BLaER1 (cell line): ENCODE measurements around the gene TSEN15.
"Not testable (repeated sequence)": the region's sequence is repeated elsewhere in the genome, so short reads cannot be mapped to it uniquely, and the experiment has no call there.

Experiments
- H3K27ac ChIP-seq: shearing (Covaris generic); formaldehyde crosslinking; 2 replicates; pipeline ENCODE4 v1.8.1; 2022
- H3K27me3 ChIP-seq: shearing (Covaris generic); formaldehyde crosslinking; 2 replicates; pipeline ENCODE4 v1.8.1; 2022
- H3K36me3 ChIP-seq: shearing (Covaris generic); formaldehyde crosslinking; 2 replicates; pipeline ENCODE4 v1.8.1; 2022
- H3K4me1 ChIP-seq: shearing (Covaris generic); formaldehyde crosslinking; 2 replicates; pipeline ENCODE4 v1.8.1; 2022
- H3K4me2 ChIP-seq: shearing (Covaris generic); formaldehyde crosslinking; 2 replicates; pipeline ENCODE4 v1.8.1; 2022
- H3K4me3 ChIP-seq: shearing (Covaris generic); formaldehyde crosslinking; 2 replicates; pipeline ENCODE4 v1.8.1; 2022
- H3K9ac ChIP-seq: shearing (Covaris generic); formaldehyde crosslinking; 2 replicates; pipeline ENCODE4 v1.8.1; 2022
- H3K9me3 ChIP-seq: shearing (Covaris generic); formaldehyde crosslinking; 2 replicates; pipeline ENCODE4 v1.8.1; 2022
- H4K20me1 ChIP-seq: shearing (Covaris generic); formaldehyde crosslinking; 2 replicates; pipeline ENCODE4 v1.8.1; 2022
- Cebpa-rat ChIP-seq: shearing (Covaris generic); IDR thresholded peaks from 2 replicates; pipeline ENCODE4 v1.8.1; 2022

The TSEN15 gene

DNA sequence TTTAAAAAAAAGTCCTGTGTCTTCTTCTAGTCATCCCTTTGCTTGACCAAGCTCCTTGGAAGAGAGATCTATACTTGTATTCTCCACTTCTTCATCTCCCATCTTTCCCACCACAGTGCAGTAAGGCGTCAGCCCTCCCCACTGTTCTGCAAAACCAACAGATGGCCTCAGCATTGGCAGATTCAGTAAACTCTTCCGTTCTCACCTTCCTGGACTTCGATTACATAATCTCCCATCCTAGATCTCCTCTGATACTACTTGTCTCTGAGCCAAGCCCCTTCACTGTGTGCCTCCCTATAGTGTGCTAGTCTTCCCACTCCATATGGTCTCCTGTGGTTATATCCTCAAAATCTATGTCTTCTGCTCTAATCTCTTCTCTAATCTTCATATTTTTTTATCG lies 12.4 kb upstream of the TSEN15 start:
- Histone ChIP-seq H3K4me2 (no peak overlapping the region), H4K20me1 (peaks cover 20% of the 10 kb centered on the region), H3K9ac (no peak overlapping the region), H3K4me1 (peaks cover 17% of the 10 kb centered on the region), H3K36me3 (no peaks in the 10 kb centered on the region), H3K27me3 (peaks cover 52% of the 10 kb centered on the region), H3K9me3 (no peaks in the 10 kb centered on the region), H3K4me3 (no peak overlapping the region), H3K27ac (no peak overlapping the region)
- no peak for TF ChIP-seq Cebpa-rat

DNA sequence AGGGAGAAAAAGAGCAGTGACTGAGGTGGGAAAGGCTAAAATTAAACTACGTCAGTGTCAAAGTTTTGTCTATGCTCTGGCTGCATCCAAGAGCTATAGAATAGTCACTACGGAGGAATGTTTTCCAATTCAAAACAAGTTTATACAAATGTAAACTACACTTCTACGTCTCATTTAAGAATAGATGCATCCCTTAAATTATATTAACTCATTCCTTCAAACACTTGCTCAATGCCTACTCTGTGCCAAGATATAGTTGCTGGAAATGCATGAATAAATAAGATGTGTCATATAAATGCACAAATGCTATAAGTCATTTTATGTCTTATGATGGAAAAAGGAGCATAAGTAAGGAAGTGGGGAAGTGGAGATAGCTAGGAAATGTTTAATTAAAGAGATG lies 9.8 kb upstream of the TSEN15 start:
- no peak overlapping the region for H3K4me2 ChIP-seq
- H3K4me1 ChIP-seq, result peaks cover 10% of the 10 kb centered on the region
- no peak for TF ChIP-seq Cebpa-rat

DNA sequence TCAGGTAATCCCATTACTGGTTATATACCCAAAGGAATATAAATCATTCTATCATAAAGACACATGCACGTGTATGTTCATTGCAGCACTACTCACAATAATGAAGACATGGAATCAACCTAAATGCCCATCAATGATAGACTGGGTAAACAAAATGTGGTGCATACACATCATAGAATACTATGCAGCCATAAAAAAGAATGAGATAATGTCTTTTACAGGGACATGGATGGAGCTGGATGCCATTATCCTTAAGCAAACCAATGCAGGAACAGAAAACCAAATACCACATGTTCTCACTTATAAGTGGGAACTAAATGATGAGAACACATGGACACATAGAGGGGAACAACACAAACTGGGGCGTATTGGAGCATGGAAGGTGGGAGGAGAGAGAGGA lies 8.2 kb upstream of the TSEN15 start:
- H3K4me3 ChIP-seq, H4K20me1 ChIP-seq, H3K4me2 ChIP-seq, H3K36me3 ChIP-seq, H3K9me3 ChIP-seq, H3K4me1 ChIP-seq, H3K9ac ChIP-seq, H3K27ac ChIP-seq: not testable (repeated sequence)
- peaks cover 11% of the 10 kb centered on the region for H3K27me3 ChIP-seq

More for the DNA sequence above, 9.8 kb upstream of the TSEN15 start:
- Histone ChIP-seq H3K27me3 (peaks cover 27% of the 10 kb centered on the region), H3K9me3 (no peaks in the 10 kb centered on the region), H3K36me3 (no peaks in the 10 kb centered on the region), H3K27ac (no peak overlapping the region), H3K9ac (no peak overlapping the region), H3K4me3 (no peak overlapping the region), H4K20me1 (peaks cover 8% of the 10 kb centered on the region)

DNA sequence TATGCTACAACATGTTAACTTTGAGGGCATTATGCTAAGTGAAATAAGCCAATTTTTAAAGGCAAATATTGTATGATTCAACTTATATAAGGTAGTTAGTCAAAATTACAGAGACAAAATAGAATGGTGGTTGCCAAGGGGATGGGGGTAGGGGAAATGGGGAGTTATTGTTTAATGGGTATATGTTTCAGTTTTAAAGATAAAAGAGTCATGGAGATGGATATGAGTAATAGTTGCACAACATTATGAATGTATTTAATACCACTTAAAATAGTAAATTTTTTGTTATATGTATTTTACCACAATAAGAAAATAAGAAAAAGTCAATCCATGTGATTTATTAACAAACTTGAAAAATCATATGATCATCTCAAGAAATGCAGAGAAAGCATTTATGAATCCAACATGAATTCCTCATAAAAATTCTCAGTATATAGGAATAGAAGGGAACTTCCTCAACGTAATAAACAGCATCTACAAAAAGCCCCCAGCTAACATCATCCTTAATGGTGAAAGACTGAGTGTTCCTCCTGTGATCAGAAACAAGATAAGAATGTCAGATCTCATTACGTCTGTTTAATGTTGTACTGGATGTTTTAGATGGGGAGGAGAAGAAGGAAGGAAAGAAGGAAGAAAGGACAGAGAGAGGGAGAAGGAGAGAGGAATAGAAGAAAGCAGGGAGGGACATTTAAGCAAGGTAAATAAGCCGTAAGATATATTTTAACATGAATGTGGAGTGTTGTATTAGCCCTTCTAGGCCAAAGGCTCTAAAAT lies 6.7 kb upstream of the TSEN15 start:
- Histone ChIP-seq H3K27me3 (no peaks in the 10 kb centered on the region), H4K20me1 (no peaks in the 10 kb centered on the region), H3K36me3 (no peaks in the 10 kb centered on the region), H3K27ac (no peak overlapping the region), H3K9me3 (no peaks in the 10 kb centered on the region), H3K9ac (no peak overlapping the region), H3K4me3 (no peak overlapping the region), H3K4me1 (no peaks in the 10 kb centered on the region), H3K4me2 (no peak overlapping the region)
- no peak for TF ChIP-seq Cebpa-rat

DNA sequence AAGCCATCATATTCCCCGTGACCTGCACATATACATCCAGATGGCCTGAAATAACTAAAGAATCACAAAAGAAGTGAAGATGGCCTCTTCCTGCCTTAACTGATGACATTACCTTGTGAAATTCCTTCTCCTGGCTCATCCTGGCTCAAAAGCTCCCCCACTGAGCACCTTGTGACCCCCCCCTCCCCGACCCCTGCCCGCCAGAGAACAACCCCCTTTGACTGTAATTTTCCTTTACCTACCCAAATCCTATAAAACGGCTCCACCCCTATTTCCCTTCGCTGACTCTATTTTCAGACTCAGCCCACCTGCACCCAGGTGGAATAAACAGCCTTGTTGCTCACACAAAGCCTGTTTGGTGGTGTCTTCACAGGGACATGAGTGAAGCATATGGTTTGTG lies 4.0 kb upstream of the TSEN15 start:
- not testable (repeated sequence) for H3K4me2 ChIP-seq, H3K4me1 ChIP-seq, H3K36me3 ChIP-seq

DNA sequence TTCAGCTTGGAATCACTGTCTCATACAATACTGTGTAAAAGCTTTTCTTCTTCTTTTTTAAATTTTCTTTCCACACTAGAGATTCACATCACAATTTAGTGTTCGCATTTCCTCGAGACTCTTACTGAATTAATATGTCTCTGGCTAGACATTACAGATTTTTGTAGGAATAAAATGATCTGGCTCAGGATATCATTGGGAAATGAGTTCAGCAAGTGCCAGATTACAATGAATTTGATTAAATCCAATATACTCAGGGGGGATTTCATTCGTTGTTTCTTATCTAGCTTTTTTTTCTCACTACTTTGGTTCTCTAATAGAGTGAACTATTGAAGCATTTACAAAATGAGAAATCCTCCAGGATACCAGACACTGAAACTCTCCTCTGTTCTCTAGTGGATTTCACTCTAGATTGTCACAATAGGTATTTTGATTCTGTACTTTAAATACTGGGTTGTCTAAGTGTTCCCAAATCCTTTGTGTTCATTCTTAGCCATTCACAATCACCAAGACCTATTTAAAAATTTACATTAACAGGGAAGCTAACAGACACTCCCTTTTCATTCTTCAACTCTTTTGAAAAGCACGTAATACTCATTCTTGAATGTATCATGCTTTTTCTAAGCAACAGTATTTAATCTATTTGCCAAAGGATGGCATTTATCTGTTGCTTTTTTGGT lies 2.8 kb upstream of the TSEN15 start:
- no peaks in the 10 kb centered on the region for H3K36me3 ChIP-seq
- no peak for TF ChIP-seq Cebpa-rat
- no peak overlapping the region for H3K9ac ChIP-seq
- no peak overlapping the region for H3K4me3 ChIP-seq
- no peaks in the 10 kb centered on the region for H4K20me1 ChIP-seq
- peaks cover 21% of the 10 kb centered on the region for H3K4me1 ChIP-seq
- no peak overlapping the region for H3K4me2 ChIP-seq
- H3K27ac ChIP-seq, result no peak overlapping the region
- H3K9me3 ChIP-seq, result no peaks in the 10 kb centered on the region
- no peaks in the 10 kb centered on the region for H3K27me3 ChIP-seq

More for the DNA sequence above, 4.0 kb upstream of the TSEN15 start:
- not testable (repeated sequence) for H4K20me1 ChIP-seq, H3K27me3 ChIP-seq, H3K27ac ChIP-seq, H3K9me3 ChIP-seq, H3K9ac ChIP-seq, H3K4me3 ChIP-seq

DNA sequence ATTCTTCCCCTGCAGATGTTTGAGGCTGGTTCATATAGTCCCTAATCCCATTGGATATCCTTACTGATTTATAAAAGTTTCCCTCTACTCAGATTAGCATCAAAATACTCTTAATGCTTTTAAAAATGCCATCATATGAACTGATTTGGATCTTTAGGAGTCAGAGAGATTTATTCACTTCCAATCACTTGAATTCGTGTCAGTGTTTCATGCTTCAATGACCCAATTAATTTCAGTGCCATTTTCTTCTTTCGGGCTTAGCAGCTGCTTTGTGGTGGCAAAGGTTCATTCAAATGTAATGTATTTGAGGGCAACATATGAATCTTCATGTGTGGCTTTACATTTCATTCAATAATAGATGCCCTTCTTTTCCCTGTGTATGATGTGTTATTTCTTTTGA lies 2.2 kb upstream of the TSEN15 start:
- H3K9ac ChIP-seq, result no peak overlapping the region
- H3K27me3 ChIP-seq, result no peaks in the 10 kb centered on the region
- peaks cover under 1% of the 10 kb centered on the region for H3K36me3 ChIP-seq
- no peak overlapping the region for H3K4me3 ChIP-seq
- no peaks in the 10 kb centered on the region for H3K9me3 ChIP-seq
- no peak overlapping the region for H3K27ac ChIP-seq
- TF ChIP-seq Cebpa-rat, result no peak
- peaks cover 23% of the 10 kb centered on the region for H3K4me1 ChIP-seq
- no peak overlapping the region for H3K4me2 ChIP-seq
- no peaks in the 10 kb centered on the region for H4K20me1 ChIP-seq

DNA sequence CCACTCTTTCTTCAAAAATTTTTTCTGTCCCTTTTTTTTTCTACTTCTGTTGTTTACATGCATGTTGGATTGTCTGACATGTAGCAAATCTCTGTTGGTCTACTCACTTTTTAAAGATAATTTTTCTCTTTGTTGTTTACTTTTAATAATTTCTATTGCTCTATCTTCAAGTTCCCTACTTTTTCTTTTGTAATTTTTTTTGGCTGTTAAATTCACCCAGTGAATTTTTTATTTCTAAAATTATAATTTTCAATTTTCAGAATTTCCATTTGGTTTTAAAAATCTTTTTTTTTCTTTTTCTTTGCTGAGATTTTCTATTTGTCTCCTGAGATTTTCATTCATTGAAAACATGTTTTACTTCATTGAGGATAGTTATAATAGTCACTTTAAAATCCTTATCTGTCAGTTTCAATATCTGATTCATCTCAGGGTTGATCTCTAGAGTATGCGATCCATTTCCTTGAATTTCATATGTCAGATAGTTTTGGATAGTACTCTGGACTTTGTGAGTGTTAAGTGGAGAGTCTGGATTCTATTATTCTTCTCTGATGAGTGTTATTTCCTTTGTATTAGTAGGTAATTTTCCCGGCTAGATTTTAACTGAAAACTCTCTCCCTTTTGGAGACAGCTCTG lies 1.6 kb upstream of the TSEN15 start:
- Histone ChIP-seq H3K27me3 (no peaks in the 10 kb centered on the region), H3K4me1 (peaks cover 23% of the 10 kb centered on the region), H3K9me3 (no peaks in the 10 kb centered on the region; the same call in 1 of the 2 replicates), H3K9ac (no peak overlapping the region), H3K27ac (no peak overlapping the region), H4K20me1 (no peaks in the 10 kb centered on the region), H3K36me3 (peaks cover 7% of the 10 kb centered on the region), H3K4me2 (no peak overlapping the region), H3K4me3 (no peak overlapping the region)
- TF ChIP-seq Cebpa-rat, result no peak

DNA sequence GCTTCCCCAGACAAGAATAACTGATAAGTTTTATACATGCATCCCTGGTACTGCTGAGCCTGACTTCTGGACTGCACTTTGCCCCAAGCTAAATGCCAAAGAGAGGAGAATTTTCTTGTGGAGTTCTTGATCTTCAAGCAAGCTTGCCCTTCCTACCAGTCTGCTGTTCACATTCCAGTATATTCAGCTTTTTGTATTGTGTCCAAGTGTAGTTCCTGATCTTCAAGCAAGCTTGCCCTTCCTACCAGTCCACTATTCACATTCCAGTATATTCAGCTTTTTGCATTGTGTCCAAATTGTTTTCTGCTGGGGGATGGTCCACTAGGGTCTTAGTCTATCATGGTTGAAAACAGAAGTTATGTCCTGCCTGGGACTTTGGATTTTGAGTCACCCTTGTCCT lies 894 bp upstream of the TSEN15 start:
- no peaks in the 10 kb centered on the region for H4K20me1 ChIP-seq
- H3K27me3 ChIP-seq, result no peaks in the 10 kb centered on the region
- H3K4me2 ChIP-seq, result peak overlapping the region; percentile 89
- H3K36me3 ChIP-seq, result peaks cover 12% of the 10 kb centered on the region
- H3K4me3 ChIP-seq, result peak overlapping the region; percentile 95; the same call in 1 of the 2 replicates
- no peak for TF ChIP-seq Cebpa-rat
- no peaks in the 10 kb centered on the region; the same call in 1 of the 2 replicates for H3K9me3 ChIP-seq
- H3K4me1 ChIP-seq, result peaks cover 23% of the 10 kb centered on the region
- peak overlapping the region; percentile 98 for H3K27ac ChIP-seq
- H3K9ac ChIP-seq, result peak overlapping the region; percentile 98; the same call in 1 of the 2 replicates

DNA sequence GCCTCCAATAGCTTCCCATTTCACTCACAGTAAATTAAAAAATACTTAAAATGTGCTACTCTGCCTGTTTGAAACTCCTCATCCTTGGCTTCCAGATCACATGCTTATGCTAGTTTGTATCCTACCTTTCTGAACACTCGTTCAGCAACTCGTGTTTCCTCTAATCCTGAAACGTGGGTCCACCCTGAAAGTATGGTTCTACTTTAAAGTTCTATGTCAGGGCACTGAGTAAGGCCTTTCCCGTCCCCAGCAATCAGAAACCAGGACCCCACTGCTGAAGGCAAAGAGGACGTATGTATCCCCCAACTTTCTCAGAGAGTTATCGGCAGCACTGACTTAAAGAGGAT lies 419 bp upstream of the TSEN15 start:
- H3K27me3 ChIP-seq, result no peaks in the 10 kb centered on the region
- peak overlapping the region; percentile 89 for H3K4me2 ChIP-seq
- H4K20me1 ChIP-seq, result no peaks in the 10 kb centered on the region
- no peak for TF ChIP-seq Cebpa-rat
- H3K9ac ChIP-seq, result peak overlapping the region; percentile 98
- H3K4me3 ChIP-seq, result peak overlapping the region; percentile 95
- H3K36me3 ChIP-seq, result peaks cover 12% of the 10 kb centered on the region
- H3K27ac ChIP-seq, result peak overlapping the region; percentile 98
- H3K9me3 ChIP-seq, result no peaks in the 10 kb centered on the region; the same call in 1 of the 2 replicates
- H3K4me1 ChIP-seq, result peaks cover 23% of the 10 kb centered on the region
